B cell (primary cell): Measurements from ENCODE around the gene CAP2. TPM values are rescaled to one million over a fixed set of nuclear protein-coding genes. Genes with fewer than 3 reads are reported as not detected.

ENCODE experiments used
- ATAC-seq: fragments of 200-7000 bp; cut with Tn5 transposase; one replicate; pipeline ENCODE4 v1.10.0; 2021; ENCODE audit warnings: low read depth, mild to moderate bottlenecking, moderate number of reproducible peaks, moderate library complexity
- CTCF ChIA-PET: fragments of 350-600 bp; sonication (Branson Sonifier 250); formaldehyde crosslinking; loops from one replicate; lab custom pipeline; 2021; ENCODE audit warnings: antibody characterized with exemption, inconsistent platforms; lab: Charles Lee
- POLR2A ChIA-PET: fragments of 350-600 bp; sonication (Branson Sonifier 250); formaldehyde crosslinking; loops from one replicate; lab custom pipeline; 2021; ENCODE audit warnings: antibody characterized with exemption; lab: Charles Lee
- DNase-seq: peaks from one replicate; pipeline ENCODE4 v3.0.0; 2013
- H2AFZ ChIP-seq: 2 replicates; pipeline ENCODE4 v1.6.1; 2012; ENCODE audit warnings: mild to moderate bottlenecking, low read depth, low read length; ENCODE audit not compliant: insufficient read depth, poor library complexity, severe bottlenecking
- H3K27ac ChIP-seq, 2 donors: 1 replicate in 1 of 2; 2 replicates in 1 of 2; pipeline ENCODE4 v1.5.1; 2012 to 2013; ENCODE audit warnings: low read length in 2 of 2, mild to moderate bottlenecking in 2 of 2, moderate library complexity in 1 of 2
- H3K27me3 ChIP-seq, 4 experiments: fragments of 200-600 bp in 1 of 4; sonication (generic) in 1 of 4; replicated peaks in 1 of 4; 1 replicate in 2 of 4; 2 replicates in 2 of 4; pipeline versions ENCODE4 v1.6.1 to v1.7.0; 2013 to 2016; ENCODE audit warnings: low read length in 3 of 4, mild to moderate bottlenecking in 2 of 4, mixed read lengths in 1 of 4, moderate library complexity in 1 of 4; ENCODE audit not compliant: insufficient read depth in 4 of 4, control insufficient read depth in 3 of 4; ENCODE audit errors: control extremely low read depth in 1 of 4
- H3K36me3 ChIP-seq, 2 experiments: replicated peaks in 1 of 2; 1 replicate in 1 of 2; 2 replicates in 1 of 2; pipeline versions ENCODE4 v1.6.1 to v1.7.1; 2013; ENCODE audit warnings: low read length in 1 of 2; ENCODE audit not compliant: insufficient read depth in 2 of 2, control insufficient read depth in 1 of 2; ENCODE audit errors: control extremely low read depth in 1 of 2, extremely low read depth in 1 of 2
- H3K4me1 ChIP-seq, 2 donors: fragments of 200-600 bp in 1 of 2; sonication (generic) in 1 of 2; 1 replicate in 1 of 2; 2 replicates in 1 of 2; pipeline versions ENCODE4 v1.5.1 to v1.6.1; 2013 to 2017; ENCODE audit warnings: low read length in 2 of 2; ENCODE audit not compliant: control insufficient read depth in 2 of 2, insufficient read depth in 2 of 2
- H3K4me2 ChIP-seq: replicated peaks from 2 replicates; pipeline ENCODE3; 2012; ENCODE audit warnings: mild to moderate bottlenecking, low read depth, low read length; ENCODE audit not compliant: poor library complexity, severe bottlenecking
- H3K4me3 ChIP-seq, 5 experiments: fragments of 200-600 bp in 1 of 5; sonication (generic) in 1 of 5; 1 replicate in 3 of 5; 2 replicates in 2 of 5; pipeline versions ENCODE4 v1.5.1 to v1.7.0; 2011 to 2016; ENCODE audit warnings: low read length in 4 of 5, mild to moderate bottlenecking in 4 of 5, low read depth in 2 of 5, control low read depth in 1 of 5, moderate library complexity in 1 of 5; ENCODE audit not compliant: insufficient read depth in 1 of 5; ENCODE audit errors: control extremely low read depth in 1 of 5, extremely low read depth in 1 of 5
- H3K79me2 ChIP-seq: fragments of 200-600 bp; sonication (generic); one replicate; pipeline ENCODE4 v1.6.0; 2016; ENCODE audit warnings: low read length; ENCODE audit not compliant: control insufficient read depth, insufficient read depth
- H3K9ac ChIP-seq: fragments of 200-600 bp; sonication (generic); 2 replicates; pipeline ENCODE4 v1.6.1; 2017; ENCODE audit warnings: mild to moderate bottlenecking, low read length, moderate library complexity
- H3K9me3 ChIP-seq, 3 donors: one replicate each; pipeline versions ENCODE4 v1.6.1 to v1.7.1; 2013; ENCODE audit warnings: low read length in 2 of 3; ENCODE audit not compliant: control insufficient read depth in 2 of 3, insufficient read depth in 1 of 3; ENCODE audit errors: control extremely low read depth in 1 of 3
- H4K20me1 ChIP-seq: 2 replicates; pipeline ENCODE4 v1.6.0; 2012; ENCODE audit warnings: mild to moderate bottlenecking, low read length; ENCODE audit not compliant: insufficient read depth, control insufficient read depth, poor library complexity, severe bottlenecking
- H3K27ac Mint-ChIP-seq: one replicate; pipeline ENCODE4 v1.8.0; 2021; ENCODE audit warnings: mixed read lengths
- H3K27me3 Mint-ChIP-seq: one replicate; pipeline ENCODE4 v1.8.0; 2021; ENCODE audit warnings: mixed read lengths
- H3K4me1 Mint-ChIP-seq: one replicate; pipeline ENCODE4 v1.8.0; 2021; ENCODE audit warnings: mixed read lengths
- H3K4me3 Mint-ChIP-seq: one replicate; pipeline ENCODE4 v1.8.0; 2021; ENCODE audit warnings: mixed read lengths
- H3K9me3 Mint-ChIP-seq: one replicate; pipeline ENCODE4 v1.8.0; 2022; ENCODE audit warnings: mixed read lengths; ENCODE audit not compliant: insufficient read depth
- CTCF ChIP-seq: fragments of 200-600 bp; IDR thresholded peaks from one replicate; pipeline ENCODE4 v1.8.0; 2022; ENCODE audit warnings: antibody characterized with exemption, mild to moderate bottlenecking
- EZH2 ChIP-seq: IDR thresholded peaks from 2 replicates; pipeline ENCODE4 v1.6.1; 2012; ENCODE audit warnings: borderline replicate concordance, low read depth, mild to moderate bottlenecking, moderate library complexity, low read length; ENCODE audit not compliant: insufficient read depth, poor library complexity, severe bottlenecking
- WGBS: methylation state at CpG from one replicate; pipeline ENCODE4 v1.1.5; 2013; ENCODE audit warnings: missing lambda C conversion rate; ENCODE audit not compliant: insufficient coverage; 5-methylcytosine and 5-hydroxymethylcytosine counted together
- intact Hi-C: fragments of 100-400 bp; cut with micrococcal nuclease; formaldehyde crosslinking; loops from one replicate; pipeline ENCODE4 v1.10.0; 2022
- polyA plus RNA-seq: library from polyadenylated mRNA; depleted of rRNA; stranded (reverse); fragments of >200 nt; gene quantifications from 2 replicates; pipeline ENCODE4 v1.2.3, GENCODE V29; 2012
- total RNA-seq, 2 donors: library from RNA; stranded (reverse); fragments of 120-200 nt in 1 of 2; gene quantifications; 1 replicate in 1 of 2; 2 replicates in 1 of 2; pipeline versions ENCODE4 v1.2.3 to v1.2.4, GENCODE V29; 2013 to 2022

Gene CAP2
- total and polyA plus RNA-seq, 2 donors (not counting 1 experiment from before 2014, with no cell fraction given): not detected

GRCh38 chr6:17483391-17484016, 90.1 kb downstream of the CAP2 start:
- intact Hi-C loops: no loop called here
- no peak overlapping the region for H3K9ac ChIP-seq
- H3K4me1 Mint-ChIP-seq: no peaks in the 10 kb centered on the region
- H3K27me3 ChIP-seq: no peaks in the 10 kb centered on the region
- ATAC-seq: no peak
- no peak overlapping the region for H2AFZ ChIP-seq
- H3K9me3 Mint-ChIP-seq: no peaks in the 10 kb centered on the region
- DNase-seq: no peak
- no peaks in the 10 kb centered on the region for H4K20me1 ChIP-seq
- 96% methylated on average over 10 of the region's 11 CpGs for WGBS
- H3K4me3 ChIP-seq: no peak overlapping the region
- peaks cover 5% of the 10 kb centered on the region for H3K27me3 Mint-ChIP-seq
- no peak for TF ChIP-seq CTCF
- no peak for TF ChIP-seq EZH2
- no peaks in the 10 kb centered on the region for H3K4me1 ChIP-seq
- CTCF ChIA-PET: no interaction called here
- no peak overlapping the region for H3K27ac ChIP-seq
- H3K27ac Mint-ChIP-seq: no peak overlapping the region
- H3K79me2 ChIP-seq: no peaks in the 10 kb centered on the region
- H3K4me2 ChIP-seq: no peak overlapping the region
- no peak overlapping the region for H3K4me3 Mint-ChIP-seq
- no peaks in the 10 kb centered on the region for H3K9me3 ChIP-seq
- POLR2A ChIA-PET: no interaction called here
- H3K36me3 ChIP-seq: no peaks in the 10 kb centered on the region

- Mint-ChIP-seq H3K27me3 (peaks cover 5% of the 10 kb centered on the region), H3K9me3 (no peaks in the 10 kb centered on the region), H3K4me3 (no peak overlapping the region), H3K4me1 (no peaks in the 10 kb centered on the region), H3K27ac (no peak overlapping the region)
- no peaks in the 10 kb centered on the region for H3K36me3 ChIP-seq
- H3K4me1 ChIP-seq: no peaks in the 10 kb centered on the region
- H3K27ac ChIP-seq: no peak overlapping the region
- intact Hi-C loops: no loop called here
- H3K9ac ChIP-seq: no peak overlapping the region
- H3K9me3 ChIP-seq: no peaks in the 10 kb centered on the region
- no peak overlapping the region for H3K4me3 ChIP-seq
- H3K4me2 ChIP-seq: no peak overlapping the region
- no peaks in the 10 kb centered on the region for H4K20me1 ChIP-seq
- no peak for TF ChIP-seq EZH2
- TF ChIP-seq CTCF: no peak
- CTCF ChIA-PET: no interaction called here
- no peaks in the 10 kb centered on the region for H3K27me3 ChIP-seq
- ATAC-seq (no peak), DNase-seq (no peak)
- no peak overlapping the region for H2AFZ ChIP-seq
- WGBS: 98% methylated on average over 8 of the region's 10 CpGs
- POLR2A ChIA-PET: no interaction called here
- H3K79me2 ChIP-seq: no peaks in the 10 kb centered on the region
Observed at GRCh38 chr6:17484201-17484849, 90.9 kb downstream of the CAP2 start.
